ENCODE results near the gene NATD1.

Gene NATD1

DNA sequence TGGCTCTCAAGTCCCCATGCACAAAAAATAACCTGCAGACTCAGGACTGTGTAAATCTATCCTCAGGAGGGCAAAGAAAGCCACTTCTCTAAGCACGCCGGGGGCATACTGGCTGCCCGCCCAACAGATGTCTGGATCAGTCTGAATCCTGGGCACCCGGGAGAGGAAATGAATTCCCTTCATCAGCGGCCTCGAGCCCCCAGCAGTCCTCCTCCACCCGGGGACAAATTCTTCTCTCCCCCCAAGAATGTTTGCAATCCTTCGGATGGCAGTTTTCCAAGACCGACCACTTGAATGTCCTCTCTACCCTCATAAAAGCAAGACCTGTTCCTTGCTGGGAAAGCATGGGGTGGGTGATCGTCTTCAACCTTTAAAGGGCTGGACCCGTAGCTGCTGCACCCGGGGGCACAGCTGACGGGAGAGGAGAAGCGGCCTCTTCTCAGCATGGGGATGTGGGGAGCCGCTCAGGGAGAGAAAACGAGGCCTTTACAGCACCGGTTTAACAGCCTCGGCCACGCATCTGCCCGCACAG lies 21.9 kb upstream of the NATD1 start:
- DNase-seq = no peak

DNA sequence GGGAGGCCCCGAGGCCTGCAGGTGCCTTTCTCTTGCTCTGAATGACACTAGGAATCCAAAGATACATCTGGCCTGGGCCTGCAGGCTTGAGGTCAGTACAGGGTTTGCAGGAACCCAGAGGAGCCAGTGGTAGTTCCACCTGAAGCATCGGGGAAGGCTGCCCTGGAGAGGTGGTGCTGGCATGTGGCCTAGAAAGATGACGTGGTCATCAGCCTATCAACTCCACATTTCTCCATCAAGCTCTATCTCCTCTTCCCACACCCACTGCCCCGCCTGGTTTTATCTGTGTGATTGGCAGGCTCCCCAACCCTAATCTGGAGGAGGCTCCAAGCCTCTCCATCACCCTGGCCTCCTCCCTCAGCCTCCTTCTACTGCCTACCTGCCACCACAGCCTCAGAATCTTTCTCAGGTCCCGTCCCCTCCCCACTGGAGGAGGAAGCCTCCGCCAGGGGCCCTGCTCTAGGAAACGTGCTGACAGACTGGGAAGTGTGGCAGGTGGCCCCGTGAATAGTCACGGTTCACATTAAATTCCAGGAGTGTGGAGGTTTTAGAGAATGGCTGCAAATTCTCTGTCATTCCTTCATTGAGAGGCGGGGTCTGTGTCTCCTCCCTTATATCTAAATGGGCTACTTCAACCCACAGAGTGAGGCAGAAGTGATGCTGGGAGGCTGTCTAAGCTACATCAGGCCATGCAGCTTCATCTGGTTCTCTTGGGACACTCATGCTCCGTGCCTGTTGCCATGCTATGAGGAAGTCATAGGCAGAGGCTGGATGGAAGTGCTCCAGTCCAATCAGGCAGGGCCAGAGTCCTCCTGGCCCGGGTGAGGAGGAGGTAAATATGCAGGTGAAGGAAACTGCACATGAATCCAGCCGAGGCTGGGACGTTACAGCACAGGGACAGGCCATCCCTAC lies 19.9 kb upstream of the NATD1 start:
- no peak for DNase-seq

DNA sequence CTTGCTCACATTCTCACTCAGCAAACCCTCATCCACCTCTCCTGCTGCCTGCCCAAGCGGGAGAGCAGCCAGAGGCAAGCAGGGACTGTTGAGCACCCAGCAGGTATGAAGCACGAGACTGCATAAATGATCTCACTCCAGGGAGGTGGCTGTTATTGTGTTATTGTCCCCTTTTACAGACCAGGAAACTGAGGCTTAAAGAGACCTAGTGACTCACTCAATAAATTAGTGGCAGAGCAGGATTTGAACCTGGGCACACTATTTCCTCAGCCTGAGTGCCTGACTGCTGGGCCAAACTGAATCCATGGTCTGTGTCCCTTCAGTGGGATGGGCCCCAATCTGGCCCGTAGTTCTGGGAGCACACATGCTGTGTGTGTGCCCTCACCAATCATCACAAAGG lies 19.0 kb upstream of the NATD1 start:
- no peak for DNase-seq

DNA sequence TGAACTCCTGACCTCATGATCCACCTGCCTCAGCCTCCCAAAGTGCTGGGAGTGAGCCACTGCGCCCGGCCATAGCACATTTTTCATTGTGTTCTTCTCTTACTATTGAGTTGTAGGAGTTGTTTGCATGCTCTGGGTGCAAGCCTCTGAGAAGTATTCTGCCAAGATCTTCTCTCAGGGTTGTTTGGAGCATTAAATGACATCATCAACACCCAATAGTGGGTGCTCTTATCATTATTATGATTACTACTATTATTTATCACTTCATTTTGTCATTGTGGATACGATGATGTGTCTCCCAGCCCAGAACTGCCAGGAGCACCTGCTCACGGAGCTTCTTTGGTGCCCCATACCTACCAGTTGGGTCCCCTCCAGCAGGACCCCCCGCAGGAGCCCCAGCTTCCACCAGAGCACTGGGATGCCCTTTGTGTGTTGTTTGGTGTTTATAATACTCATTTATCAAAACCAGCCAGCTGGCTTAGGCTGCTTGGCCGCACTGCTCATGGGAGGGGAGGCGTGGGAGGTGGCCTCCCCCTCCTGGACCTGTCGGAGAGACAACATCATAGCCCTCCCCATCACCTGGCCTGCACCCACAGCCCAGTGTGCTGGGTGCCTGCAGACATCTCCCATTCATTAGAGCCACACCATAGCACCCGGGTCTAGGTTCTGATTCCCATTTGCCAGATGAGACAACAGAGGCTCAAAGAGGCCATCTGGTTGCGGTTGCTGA lies 18.4 kb upstream of the NATD1 start:
- DNase-seq = no peak

DNA sequence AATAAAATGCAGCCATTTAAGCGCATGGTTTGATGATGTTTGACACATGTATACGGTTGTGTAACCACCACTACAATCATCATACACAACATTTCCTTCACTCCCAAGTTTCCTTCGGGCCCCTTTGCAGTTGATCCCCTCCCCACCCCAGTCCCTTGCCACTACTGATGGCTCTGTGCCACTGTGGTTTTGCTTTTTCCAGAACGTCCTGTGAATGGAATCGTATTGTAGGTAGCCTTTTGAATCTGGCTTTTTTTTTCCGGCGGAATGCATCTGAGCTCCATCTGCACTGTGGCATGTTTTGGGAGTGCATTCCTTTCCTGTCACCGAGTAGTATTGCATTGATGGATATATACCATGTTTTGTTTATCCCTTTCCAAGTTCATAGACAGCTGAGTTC lies 16.2 kb upstream of the NATD1 start:
- no peak for DNase-seq

DNA sequence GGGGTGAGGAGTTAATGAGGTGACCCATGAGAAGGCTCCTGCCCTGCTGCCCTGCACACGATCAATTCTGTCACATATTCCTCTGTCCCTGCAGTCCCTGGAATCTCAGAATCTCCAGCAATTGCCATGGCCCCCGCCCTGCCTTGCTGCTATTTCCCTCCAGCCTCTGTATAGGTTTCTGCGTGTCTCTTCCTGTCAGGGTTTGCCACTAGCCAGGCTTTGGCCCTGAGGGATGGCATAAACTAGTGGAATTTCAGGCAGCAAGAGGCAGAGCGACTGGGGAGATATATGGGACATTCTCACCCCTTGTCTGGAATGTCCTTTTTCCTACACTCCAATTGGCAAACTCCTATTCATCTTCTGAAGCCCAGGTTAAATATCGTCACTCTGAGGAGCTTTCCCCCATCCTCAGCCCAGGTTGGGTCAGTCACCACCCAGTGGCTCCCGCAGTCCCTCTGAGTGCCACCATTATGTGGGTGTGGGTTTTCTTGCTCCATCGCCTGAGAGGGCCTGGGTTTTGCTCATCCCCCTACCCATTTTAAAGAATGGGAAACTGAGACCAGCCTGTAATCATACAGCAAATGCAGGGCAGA lies 15.5 kb upstream of the NATD1 start:
- DNase-seq = no peak

DNA sequence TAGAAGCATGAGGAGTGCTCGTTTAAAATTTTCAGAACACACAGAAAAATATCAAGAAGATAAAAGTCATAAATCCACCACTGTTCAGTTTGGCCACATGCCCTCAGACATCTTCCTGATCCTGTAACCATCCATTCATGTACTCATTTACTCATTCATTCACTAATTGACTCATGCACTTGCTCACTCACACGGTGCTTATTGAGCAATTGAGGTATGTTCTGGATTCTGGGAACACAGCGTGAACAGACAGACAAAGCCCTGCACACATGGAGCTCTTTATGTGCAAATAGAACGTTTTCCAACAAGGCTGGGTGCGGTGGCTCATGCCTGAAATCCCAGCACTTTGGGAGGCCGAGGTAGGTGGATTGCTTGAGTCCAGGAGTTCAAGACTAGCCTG lies 10.2 kb upstream of the NATD1 start:
- no peak for DNase-seq

DNA sequence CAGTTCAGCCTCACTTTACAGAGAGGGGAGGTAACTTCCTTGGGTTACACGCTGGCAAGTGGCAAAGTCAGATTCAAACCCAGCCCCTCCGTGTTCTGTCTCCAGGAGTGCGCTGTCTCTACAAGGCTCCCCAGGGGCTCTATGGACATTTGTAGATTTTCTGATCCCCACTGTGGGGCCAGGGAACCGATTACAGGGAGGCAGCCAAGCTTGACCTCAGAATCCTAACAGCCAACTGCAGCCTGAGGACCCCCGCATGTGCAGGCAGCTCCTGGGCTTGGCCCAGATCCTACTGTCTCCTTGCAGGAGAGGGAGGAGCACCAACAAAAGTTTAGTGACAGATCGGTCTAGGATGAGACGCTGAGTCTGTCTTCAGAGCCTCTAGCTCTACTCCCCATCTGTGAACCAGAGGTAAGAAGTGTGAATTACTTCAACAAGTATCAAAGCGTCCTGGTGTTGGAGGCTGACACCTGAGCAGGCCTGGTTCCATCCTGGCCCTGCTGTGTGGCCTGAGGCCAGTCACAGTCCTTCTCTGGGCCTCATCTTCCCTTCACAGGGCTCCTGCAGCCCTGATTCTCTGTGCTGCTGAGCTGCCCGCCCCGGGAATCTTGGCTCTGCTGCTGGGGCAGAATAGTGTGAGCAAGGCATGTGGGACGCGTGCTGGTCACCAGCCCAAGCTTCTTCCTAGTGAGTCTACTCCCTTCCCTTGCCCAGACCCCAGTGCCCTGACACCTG lies 9.2 kb upstream of the NATD1 start:
- DNase-seq = no peak

DNA sequence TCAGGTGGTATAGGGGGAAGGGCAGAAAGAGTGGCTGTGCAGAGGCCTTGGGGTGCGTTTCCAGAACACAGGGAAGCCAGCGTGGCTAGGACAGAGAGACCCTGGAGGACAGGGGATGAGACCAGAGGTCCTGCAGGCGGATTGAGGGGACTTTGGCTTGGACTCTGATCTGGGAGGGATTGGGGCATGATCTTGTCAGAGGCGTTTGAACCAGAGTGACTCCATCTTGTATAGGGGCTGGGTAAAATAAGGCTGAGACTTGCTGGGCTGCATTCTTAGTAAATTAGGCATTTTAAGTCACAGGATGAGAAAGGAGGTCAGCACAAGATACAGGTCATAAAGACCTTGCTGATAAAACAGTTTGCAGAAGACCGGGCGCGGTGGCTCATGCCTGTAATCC lies 5.4 kb upstream of the NATD1 start:
- no peak for DNase-seq

DNA sequence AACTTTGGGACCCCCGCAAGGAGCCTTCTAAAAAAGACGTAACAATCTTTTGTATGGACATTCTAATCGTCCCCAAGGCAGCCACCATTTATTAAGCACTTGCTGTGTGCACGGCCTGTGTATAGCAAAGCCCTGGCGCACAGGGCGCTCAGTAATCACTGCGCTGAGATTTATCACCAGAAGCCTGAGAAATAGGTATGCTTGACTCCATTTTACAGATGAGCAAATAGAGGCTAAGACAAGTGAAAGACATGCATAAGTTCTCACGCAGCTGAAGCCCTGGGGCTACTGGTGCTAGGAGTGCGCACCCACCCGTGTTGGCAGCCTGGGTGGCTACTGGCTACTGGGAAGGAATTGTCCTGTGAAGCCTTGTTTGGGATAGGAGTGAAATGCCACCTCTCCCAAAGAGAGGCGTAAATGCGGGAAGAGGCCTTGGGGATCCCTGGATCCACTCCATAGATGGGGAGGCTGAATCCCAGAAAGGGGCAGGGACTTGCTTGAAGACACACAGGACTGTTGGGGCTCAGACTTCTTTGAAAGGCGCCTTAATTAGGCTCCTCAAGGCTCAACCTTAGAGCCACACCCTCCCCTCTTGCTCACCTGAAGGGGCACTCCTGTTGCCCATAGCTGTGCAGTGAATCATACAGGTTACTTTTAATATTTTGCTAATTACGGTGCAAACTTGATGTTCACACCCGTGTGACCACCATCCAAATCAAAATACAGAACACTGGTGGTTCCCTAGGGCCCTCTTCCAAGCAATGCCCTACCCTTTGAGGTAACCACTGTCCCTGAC lies 634 bp upstream of the NATD1 start:
- no peak for DNase-seq

DNA sequence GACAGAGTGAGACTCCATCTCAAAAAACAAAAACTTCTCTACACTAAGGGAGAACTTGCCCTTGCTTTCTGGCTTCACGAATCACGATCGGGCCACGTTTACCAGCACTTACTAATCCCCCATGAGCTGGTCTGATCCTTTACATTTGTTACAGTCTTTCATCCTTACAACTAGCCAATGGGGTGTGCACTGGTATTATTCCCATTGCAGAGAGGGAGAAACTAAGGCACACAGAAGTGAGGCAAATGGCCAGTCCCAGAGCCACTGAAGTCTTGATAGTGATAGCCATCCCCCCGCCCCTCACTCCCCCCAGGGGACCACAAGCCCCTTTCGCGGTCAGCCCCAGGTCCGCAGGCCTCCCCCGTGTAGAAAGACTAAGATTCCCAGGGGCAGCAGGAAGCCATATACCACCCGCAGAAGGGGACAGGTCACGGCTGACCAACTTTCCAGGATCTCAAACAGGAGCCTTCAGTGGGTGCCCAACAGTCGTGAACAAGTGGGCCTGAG lies 868 bp downstream of the NATD1 start:
- DNase-seq = no peak

DNA sequence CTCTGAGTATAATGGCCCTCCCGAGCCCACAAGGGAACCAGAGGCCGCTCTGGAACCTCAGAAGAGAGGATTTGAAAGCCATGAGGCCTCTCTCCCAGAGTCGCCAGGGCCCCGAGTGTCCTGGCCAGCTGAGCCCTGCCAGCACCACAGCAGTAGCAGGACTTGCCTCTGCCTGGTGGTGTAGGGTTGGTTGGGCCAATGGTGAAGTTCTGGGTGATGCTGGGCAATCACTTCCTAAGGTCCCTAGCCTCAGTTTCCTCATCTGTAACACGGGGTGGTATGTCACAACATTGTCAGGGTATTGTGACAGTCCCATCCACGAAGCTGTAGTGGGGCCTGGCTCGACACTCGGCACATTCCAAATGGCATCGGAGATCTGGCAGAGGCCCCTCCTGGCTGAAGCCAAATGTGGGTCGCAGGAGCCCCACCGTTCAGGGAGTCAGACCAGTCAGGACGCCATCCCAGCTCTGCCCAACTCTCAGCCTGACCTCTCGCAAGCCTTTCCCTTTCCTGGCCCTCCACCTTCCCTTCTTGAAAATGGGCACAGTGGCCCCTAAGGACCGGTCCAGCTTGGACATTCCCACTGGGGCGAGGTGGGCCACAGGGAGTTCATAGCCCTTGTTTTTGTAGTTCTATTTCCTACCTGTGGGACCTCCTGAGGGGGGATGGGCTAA lies 1.7 kb downstream of the NATD1 start:
- no peak for DNase-seq

DNA sequence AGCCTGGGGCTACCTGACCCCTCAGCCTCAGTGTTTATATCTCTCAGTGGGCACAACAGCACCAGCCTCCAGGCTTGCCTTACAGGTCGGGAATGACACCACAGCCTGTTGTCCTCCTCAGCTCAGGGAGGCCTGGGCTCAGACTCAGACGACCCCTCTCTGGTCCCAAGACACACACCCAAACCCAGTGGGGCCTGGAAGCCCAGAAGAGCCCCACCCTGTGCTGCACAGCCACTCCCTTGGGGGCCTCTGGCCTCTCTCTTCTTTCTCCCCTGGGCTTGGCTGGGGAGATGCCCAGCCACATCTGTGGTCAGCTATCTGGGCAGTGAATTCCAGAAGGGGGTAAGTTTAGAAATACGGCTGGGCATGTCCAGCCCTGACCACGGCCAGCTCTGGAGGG lies 2.4 kb downstream of the NATD1 start:
- DNase-seq = no peak

DNA sequence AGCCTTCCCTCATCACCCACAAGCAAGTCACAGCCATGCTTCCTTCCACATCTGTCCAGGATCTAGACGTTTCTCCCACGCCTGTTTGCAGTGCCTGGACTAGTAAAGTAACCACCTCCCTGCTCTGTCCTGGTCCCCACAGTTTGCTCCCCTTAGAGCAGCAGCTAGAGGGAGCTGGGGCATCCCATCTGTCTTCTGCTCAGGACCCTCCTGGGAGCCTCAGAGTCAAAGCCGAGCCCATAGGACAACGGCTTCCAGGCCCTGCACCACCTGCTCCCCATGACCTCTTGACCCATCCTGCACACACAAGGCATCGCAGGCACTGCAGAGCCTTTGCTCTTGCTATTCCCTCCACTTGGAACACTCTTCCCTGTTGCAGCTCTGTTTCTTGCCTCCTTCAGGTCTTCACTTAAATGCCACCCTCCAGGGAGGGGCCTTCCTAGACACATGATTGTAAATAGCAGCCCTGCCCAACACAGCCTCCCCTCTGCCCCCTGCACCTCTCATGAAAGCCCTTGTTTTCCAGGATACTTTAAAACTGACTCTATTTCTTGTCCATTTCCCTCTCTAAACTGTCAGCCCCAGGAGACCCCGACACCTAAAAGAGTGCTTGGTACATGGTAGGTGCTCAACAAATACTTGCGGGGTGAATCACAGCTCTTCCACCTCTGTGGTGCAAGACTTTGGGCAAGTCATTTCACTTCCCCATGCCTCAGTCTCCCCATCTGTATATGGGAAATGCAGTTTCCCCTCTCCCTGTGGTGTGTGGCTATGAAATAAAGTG lies 3.1 kb downstream of the NATD1 start:
- no peak for DNase-seq

DNA sequence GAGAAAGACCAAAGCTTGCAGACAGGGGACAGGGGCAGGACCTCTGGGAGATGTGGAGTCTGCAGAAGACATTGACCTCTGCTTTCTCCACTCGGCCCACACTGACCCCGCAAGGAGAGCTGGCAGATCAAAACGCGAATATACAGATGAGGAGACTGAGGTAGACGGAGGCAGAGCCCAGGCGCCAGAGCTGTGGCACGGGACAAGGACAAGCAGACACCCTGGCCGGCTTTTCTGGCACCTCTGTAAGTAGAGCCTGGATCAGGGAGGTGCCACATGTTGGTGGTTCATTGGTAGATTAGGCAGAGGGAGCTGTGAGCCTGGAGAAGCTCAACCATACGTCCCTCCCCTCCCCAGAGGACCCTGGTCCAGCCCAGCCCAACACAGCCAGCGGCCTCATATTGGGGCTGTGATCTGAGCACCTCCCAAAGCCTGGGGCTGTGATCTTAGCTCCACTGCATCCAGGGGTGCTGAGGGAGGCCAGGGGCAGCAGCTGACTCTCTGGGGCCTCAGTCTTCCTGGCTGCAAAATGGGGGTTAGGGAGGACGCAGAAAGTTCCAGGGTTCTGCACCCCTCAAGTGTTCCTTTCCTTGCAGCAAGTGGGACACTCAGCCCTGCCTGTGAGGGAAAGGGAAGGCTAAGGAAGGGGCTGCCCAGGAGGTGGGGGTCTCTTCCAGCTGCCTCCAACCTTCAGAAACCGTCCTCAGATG lies 4.0 kb downstream of the NATD1 start:
- no peak for DNase-seq

DNA sequence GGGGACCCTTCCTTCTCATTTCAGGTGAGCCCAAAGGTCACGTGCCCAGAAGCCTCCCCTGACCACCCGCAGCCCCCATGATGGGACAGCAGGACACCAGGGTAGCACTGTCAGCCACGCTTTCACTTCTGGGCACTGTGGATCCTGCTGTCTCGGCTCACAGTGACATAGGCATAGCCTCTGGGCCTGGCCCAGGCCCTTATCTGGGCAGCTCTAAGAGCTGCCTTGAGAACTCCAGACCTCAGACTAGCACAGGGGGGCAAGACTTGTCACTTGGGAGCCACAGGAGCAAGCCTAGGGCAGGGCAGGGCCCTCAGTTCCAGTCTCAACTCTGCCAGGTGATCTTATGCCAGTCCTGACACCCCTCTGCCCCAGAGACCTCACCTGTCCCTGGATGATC lies 4.7 kb downstream of the NATD1 start:
- no peak for DNase-seq

DNA sequence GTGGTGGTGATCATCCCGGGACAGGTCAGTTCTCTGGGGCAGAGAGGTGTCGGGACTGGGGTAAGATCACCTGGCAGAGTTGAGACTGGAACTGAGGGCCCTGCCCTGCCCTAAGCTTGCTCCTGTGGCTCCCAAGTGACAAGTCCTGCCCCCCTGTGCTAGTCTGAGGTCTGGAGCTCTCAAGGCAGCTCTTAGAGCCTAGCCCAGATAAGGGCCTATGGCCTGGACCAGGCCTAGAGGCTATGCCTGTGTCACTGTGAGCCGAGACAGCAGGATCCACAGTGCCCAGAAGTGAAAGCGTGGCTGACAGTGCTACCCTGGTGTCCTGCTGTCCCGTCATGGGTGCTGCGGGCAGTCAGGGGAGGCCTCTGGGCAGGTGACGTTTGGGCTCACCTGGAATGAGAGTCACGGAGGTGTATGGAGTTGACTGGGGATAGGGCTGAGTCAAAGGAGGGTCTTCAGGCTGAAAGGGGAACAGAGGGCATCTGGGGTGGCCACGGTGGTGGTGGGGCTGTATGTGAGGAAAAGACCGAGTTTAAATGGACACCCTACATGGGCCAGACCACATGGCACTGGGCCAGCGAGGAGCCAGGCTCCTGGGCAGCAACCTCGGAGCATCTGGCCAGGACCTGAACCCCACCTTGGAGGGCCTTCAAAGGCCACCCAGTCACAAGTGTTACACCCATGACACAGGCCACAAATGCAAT lies 5.5 kb downstream of the NATD1 start:
- DNase-seq = no peak

DNA sequence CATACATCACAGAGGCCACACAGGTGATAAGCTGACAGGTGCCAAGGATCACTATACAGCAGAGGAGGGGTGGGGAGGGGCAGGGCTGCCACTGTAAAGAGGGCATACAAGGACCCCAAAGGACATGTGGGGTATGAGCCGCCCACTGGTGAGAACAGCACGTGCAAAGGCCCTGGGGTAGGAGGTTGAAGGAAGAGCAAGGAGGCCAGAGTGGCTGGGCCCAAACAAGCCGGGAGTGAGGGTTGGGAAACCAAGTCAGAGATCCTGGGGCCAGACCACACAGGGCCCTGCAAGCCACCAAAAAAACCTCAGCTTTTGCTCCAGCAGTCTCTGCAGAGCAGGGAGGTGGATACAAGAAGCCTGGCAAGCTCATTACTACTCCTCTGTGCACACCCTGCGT lies 6.5 kb downstream of the NATD1 start:
- DNase-seq = no peak

DNA sequence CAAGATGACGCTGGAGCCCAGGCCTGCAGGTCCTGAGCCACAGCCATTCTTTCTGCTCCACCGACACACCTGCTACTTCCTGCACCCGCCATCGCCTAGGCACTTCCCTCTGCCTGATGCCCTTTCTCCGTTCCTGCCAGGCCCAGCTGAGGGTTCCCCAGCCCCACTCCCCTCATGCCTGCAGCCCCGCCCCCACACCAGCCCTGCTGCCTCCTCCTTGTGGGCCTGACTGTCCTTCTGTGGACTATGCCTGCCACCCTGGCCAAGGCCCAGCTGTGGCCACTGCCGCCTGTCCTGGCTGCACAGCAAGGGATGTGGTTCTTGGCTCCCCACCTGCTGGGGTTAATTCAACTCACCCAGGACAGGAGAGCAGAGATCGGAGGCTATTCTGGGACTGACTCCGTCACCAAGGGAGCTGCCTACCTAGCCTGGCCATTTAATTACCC lies 7.5 kb downstream of the NATD1 start:
- DNase-seq = no peak

Data from activated naive CD4-positive, alpha-beta T cell treated with Interleukin-2 at 50 U/mL for 16 hours (primary cell).